SKM-1 (cell line): ENCODE data around the gene GPC6.

Experiments used
- DNase-seq: peaks from one replicate; lab custom pipeline; 2025; ENCODE audit not compliant: unreplicated experiment; lab: John Stamatoyannopoulos, UW

Gene GPC6

DNA sequence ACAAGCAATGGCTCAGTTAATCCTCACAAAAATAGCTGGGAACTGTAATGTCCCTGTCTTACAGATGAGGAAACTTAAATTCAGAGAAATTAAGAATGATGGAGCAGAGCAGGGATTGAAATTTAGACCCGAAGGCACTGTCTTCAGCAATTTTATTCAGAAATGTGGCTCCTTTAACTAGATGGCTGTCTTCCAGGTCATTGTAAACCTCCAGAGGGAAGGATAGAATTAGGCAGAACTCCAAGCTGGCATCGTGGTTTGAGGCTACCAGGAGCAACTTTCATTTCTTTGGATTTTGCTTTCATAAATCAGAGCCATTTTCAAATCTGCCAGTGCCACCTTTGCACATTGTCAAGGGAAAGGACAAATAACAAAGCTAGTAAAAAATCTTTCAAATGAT, 913.9 kb downstream of the GPC6 start:
- DNase-seq = no peak

GRCh38 chr13:94143624-94144350, 917.2 kb downstream of the GPC6 start:
- DNase-seq = no peak

DNA sequence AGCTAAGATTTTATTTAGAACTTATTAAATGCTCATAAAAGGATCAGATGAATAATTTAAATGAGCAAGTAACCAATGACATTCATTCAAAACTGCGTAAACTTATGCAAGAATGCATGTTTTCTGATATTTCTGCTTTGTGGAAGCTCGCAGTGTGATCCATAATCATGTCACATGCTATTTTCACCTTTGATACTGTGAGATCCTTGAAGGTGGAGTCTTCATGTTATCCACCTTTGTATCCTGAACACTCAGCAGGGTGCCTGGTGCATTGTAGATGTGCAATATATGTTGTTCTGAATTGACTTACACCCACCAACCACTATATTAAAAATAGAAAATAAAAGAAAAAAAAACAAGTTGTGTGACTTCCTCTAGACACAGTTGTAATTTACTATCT, 919.4 kb downstream of the GPC6 start:
- DNase-seq = no peak

GRCh38 chr13:94153586-94153985, 927.0 kb downstream of the GPC6 start:
- no peak for DNase-seq

DNA sequence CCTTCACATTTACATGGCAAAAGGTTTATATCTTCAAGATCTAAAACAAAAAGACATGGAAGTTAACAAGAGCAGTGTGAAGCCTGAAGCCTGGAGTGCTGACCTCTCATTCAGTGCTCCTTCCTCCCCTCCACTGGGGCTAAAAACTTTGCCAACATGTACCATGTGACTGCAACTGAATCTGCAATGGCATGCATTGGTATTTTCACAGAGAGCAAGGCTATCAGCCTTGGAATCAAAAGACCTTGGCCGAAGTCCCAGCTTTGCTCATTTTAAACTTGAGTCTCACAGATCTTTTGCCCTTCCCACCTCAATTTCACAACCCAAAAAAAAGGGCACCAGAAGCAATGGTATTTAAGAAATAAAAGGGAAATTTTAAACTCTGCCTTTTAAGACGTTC, 927.8 kb downstream of the GPC6 start:
- DNase-seq = no peak

GRCh38 chr13:94157705-94158218, 931.2 kb downstream of the GPC6 start:
- DNase-seq = no peak

DNA sequence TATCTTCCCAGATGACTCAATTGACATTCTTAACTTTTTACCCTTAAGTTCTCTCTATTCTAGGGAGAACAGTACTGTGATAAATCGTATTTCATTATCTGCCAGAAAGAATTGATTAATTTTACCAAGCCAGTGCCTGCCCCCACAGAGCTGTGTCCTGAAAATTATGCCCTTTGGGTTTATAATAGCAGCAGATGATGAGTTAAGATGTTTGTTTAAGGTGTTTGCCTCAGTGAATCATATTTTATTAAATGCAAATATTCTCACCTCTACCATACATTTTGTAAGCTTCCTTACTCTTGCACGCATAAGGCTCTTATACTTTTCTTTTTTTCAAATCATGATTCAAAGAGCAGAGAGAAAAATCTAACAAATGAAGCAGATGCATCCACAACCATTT, 934.3 kb downstream of the GPC6 start:
- DNase-seq = no peak

DNA sequence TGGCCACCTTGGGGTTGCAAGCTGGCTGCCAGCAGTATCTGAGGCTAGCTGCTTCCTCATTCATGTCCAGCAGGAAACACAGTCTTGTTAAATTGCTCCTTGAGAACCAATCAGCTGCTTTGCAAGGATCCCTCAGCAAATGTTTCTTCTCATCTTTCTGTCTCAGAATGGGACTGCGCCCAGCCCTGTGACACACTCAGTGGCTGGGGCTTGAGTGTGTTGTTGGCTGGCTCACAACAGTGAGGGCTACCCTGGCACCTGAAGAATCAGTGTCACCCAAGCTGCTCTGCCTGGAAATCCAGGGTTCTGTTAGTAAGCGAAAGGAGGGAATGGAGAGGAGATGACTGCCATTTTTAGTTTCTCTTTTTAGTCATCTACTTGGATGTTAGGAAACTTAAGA, 935.7 kb downstream of the GPC6 start:
- no peak for DNase-seq

DNA sequence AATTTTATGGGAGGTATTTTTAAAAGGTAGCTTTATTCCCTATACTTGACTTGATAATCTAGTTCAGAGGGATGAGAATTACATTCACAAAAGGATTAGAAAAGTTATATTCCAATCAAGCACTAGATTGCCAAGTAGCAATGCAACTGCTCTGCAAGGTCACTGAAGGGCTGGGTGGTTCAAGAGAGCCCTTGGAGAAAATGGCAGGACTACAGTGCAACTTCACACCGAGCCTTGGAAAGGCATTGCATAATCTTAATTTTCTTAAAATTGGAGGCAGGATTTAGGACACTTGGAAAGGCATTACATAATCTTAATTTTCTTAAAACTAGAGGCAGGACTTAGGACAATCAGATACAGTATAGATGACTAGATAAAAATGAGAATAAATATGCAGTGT, 936.9 kb downstream of the GPC6 start:
- DNase-seq = no peak

DNA sequence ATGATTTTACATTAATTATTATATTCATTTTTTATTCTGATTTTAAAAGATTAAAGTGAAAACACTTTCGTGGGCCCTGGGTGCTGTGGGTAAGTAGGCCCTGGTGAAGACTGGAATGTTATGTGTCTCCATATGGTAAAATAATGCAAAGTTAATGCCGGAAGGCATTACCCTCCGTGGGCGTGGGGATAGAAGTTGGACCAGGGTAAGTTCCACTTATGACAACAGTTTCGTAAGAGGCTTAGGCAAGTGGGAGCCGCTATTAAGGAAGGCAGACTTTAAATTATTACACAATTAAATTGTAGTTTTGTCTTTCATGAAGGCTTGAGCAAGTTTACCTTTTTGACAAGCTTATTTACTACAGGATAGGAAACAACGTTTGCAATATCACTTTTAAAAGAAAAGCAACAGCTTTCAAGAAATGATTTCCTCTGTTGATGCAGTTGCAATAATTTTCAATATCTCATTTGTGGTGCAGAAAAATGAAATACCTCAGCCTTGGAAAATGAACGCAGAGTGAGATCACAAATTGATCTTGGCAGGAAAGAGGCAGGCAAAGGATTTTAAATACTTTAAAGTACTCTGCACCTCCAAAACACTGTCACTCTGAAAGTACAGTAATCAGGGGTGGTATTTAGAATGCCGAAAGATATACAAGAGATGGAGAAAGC, 942.3 kb downstream of the GPC6 start:
- no peak for DNase-seq

DNA sequence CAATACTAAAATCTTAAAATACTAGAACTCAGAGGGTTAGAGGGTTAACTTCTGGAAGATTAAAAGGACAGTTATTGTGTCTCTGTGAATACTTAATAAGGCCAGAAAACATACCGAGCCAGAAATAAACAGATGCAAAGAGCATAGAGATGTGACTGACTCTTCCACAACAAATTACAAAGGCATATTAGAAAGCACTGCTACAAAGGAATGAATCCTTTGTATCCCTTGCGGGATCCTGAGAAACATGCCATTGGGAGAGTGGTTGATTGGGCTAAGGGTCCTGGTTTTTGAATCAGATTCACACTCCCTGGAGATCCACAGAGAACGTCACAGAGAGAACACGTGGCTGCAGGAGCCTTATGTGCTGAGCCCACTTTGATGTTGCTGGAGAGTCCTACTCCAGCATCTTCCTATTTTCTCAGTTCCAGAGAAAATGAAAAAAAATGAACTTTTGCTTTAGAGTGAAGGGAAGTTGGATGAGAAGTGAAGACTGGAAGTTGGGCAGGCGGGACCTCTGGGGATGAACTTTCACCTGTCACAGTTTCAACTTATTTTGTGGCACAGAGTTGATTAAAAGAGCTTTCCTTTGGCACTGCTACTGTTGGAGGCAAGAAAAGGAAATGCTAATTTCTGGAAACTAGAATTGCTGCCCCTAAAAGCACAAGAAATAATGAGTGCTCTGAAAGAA, 943.0 kb downstream of the GPC6 start:
- no peak for DNase-seq

- DNase-seq = no peak
Measured at GRCh38 chr13:94170145-94170571, 943.6 kb downstream of the GPC6 start.

GRCh38 chr13:94172416-94172815, 945.8 kb downstream of the GPC6 start:
- DNase-seq = no peak

DNA sequence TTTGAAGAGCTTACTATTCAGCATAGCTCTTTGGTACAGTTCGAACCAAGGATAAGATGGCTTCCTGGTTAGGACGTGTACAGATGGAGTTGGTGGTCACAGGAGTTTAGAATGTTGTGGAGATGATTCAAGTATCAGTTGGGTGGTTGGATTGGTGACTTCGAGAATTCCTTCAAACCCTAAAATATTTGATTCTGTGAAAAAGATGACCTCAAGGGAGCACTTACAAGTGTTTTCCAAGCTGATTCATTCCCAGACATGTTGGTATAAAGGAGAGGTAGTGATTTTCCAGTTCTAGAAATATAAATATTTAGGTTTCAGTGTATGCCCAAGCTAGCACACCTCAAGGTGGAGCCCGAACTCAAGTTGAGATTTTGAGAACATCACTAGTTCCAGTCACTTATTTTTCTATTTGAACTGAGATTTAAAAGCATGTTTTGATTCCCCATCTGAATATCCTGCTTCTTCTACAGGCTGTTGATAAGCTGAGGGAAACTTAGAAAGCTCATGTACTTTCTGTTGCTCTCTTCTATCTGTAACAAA, 946.8 kb downstream of the GPC6 start:
- DNase-seq = no peak

GRCh38 chr13:94174009-94174408, 947.4 kb downstream of the GPC6 start:
- no peak for DNase-seq

DNA sequence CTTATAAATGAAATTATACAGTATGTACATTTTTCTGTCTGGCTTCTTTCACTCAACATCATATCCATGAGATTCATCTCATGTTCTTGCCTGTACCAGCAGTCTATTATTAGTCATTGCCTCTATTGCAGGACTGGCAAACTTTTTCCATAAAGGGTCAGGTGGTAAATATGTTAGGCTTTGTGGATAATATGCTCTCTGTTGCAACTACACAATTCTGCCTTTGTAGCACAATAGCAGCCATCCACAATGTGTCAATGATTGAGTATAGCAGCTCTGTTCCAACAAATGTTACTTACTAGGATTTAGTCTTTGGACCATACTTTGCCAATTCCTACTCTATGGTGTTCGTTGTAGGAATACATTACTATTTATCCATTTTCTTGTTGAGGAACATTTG, 948.5 kb downstream of the GPC6 start:
- DNase-seq = no peak

DNA sequence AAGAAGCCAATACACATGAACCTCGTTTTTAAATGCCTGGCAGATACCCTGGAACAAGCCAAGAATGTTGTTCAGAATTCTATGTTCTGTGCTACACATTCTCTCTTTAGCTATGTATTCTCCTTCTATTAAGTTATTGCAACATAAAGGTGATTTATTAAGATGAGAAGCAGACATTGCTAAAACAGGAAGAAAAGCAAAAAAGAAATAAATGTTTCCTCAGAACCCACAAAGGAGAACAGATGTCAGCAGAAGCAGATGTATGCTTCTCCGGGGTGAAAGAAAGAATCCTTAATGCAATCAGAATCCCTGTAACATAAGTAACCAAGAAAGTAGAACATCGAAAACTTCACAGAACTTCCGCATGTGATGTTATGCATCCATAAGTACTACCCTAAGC, 950.0 kb downstream of the GPC6 start:
- peak; percentile 14 for DNase-seq

GRCh38 chr13:94177041-94177440, 950.4 kb downstream of the GPC6 start:
- DNase-seq = no peak

- DNase-seq = no peak
Measured at GRCh38 chr13:94178625-94179244, 952.1 kb downstream of the GPC6 start.

GRCh38 chr13:94181461-94182107, 955.0 kb downstream of the GPC6 start:
- DNase-seq = no peak
